Chondrocyte (in vitro differentiated cells): ENCODE measurements around the gene FTSJ3. TPM values are rescaled to one million over a fixed set of nuclear protein-coding genes. Genes with fewer than 3 reads are reported as not detected.
A peak's percentile ranks its signal among the peaks of the same experiment; 100 is the strongest.

Experiments
- DNase-seq: peaks from one replicate; pipeline ENCODE4 v3.0.0; 2021; ENCODE audit warnings: mixed read lengths, low spot score
- H3K27ac Mint-ChIP-seq: one replicate; pipeline ENCODE4 v1.8.0; 2021; ENCODE audit warnings: mild to moderate bottlenecking, moderate library complexity, mixed read lengths; ENCODE audit not compliant: unreplicated experiment
- H3K27me3 Mint-ChIP-seq: 2 replicates; pipeline ENCODE4 v1.8.0; 2021; ENCODE audit warnings: low read depth, mixed read lengths
- H3K36me3 Mint-ChIP-seq: 2 replicates; pipeline ENCODE4 v1.8.0; 2021; ENCODE audit warnings: low read depth, mixed read lengths
- H3K4me1 Mint-ChIP-seq: 2 replicates; pipeline ENCODE4 v1.8.0; 2021; ENCODE audit warnings: low read depth, mild to moderate bottlenecking, mixed read lengths
- H3K4me3 Mint-ChIP-seq: one replicate; pipeline ENCODE4 v1.8.0; 2021; ENCODE audit warnings: mild to moderate bottlenecking, moderate library complexity, mixed read lengths; ENCODE audit not compliant: unreplicated experiment
- H3K9me3 Mint-ChIP-seq: 2 replicates; pipeline ENCODE4 v1.8.0; 2021; ENCODE audit warnings: low read depth, mixed read lengths
- CTCF ChIP-seq: fragments of 200-600 bp; sonication (generic); IDR thresholded peaks from 2 replicates; pipeline ENCODE4 v1.5.0; 2021; ENCODE audit warnings: antibody characterized with exemption, mild to moderate bottlenecking, moderate library complexity
- total RNA-seq: library from RNA; stranded (reverse); gene quantifications from 3 replicates; pipeline ENCODE4 v1.2.1, GENCODE V29; 2021

FTSJ3 gene
- total RNA-seq, 1 donor from 2014 or later = 26.5 TPM

GRCh38 chr17:63816669-63817068 lies 10.8 kb downstream of the FTSJ3 start:
- Mint-ChIP-seq H3K36me3 (peaks cover 63% of the 10 kb centered on the region), H3K27me3 (no peaks in the 10 kb centered on the region), H3K27ac (peak overlapping the region; percentile 49), H3K4me1 (peaks cover 6% of the 10 kb centered on the region), H3K9me3 (no peaks in the 10 kb centered on the region), H3K4me3 (no peak overlapping the region)
- no peak for TF ChIP-seq CTCF
- no peak for DNase-seq

GRCh38 chr17:63816123-63816522 lies 11.3 kb downstream of the FTSJ3 start:
- H3K36me3 Mint-ChIP-seq = peaks cover 65% of the 10 kb centered on the region
- no peak for DNase-seq
- H3K27me3 Mint-ChIP-seq = no peaks in the 10 kb centered on the region

GRCh38 chr17:63809970-63810369 lies 17.5 kb downstream of the FTSJ3 start:
- no peak for TF ChIP-seq CTCF
- DNase-seq = no peak
- Mint-ChIP-seq H3K4me1 (no peaks in the 10 kb centered on the region), H3K9me3 (no peaks in the 10 kb centered on the region), H3K27me3 (no peaks in the 10 kb centered on the region), H3K27ac (no peak overlapping the region), H3K4me3 (no peak overlapping the region), H3K36me3 (peaks cover 56% of the 10 kb centered on the region)

More at GRCh38 chr17:63816123-63816522, 11.3 kb downstream of the FTSJ3 start:
- Mint-ChIP-seq H3K27ac (no peak overlapping the region), H3K9me3 (no peaks in the 10 kb centered on the region), H3K4me3 (no peak overlapping the region), H3K4me1 (peaks cover 6% of the 10 kb centered on the region)
- no peak for TF ChIP-seq CTCF

GRCh38 chr17:63805591-63805990 lies 21.9 kb downstream of the FTSJ3 start:
- no peak for DNase-seq
- H3K27me3 Mint-ChIP-seq = no peaks in the 10 kb centered on the region
- H3K9me3 Mint-ChIP-seq = no peaks in the 10 kb centered on the region
- no peak overlapping the region for H3K4me3 Mint-ChIP-seq
- no peak overlapping the region for H3K27ac Mint-ChIP-seq
- peaks cover 40% of the 10 kb centered on the region for H3K36me3 Mint-ChIP-seq
- TF ChIP-seq CTCF = no peak
- H3K4me1 Mint-ChIP-seq = peaks cover 4% of the 10 kb centered on the region

- H3K27me3 Mint-ChIP-seq = no peaks in the 10 kb centered on the region
- H3K27ac Mint-ChIP-seq = peak overlapping the region; percentile 70
- H3K4me1 Mint-ChIP-seq = peaks cover 4% of the 10 kb centered on the region
- peaks cover 33% of the 10 kb centered on the region for H3K36me3 Mint-ChIP-seq
- no peaks in the 10 kb centered on the region for H3K9me3 Mint-ChIP-seq
- TF ChIP-seq CTCF = no peak
- no peak overlapping the region for H3K4me3 Mint-ChIP-seq
- DNase-seq = no peak
These were observed 23.1 kb downstream of the FTSJ3 start for GRCh38 chr17:63804328-63804727.
